GM10266 (cell line): ENCODE results near the gene ALG8.

Experiments used
- DNase-seq: peaks from one replicate; pipeline ENCODE4 v3.0.0; 2012; ENCODE audit errors: extremely low spot score
- CTCF ChIP-seq: IDR thresholded peaks from 2 replicates; pipeline ENCODE4 v1.5.1; 2012; ENCODE audit warnings: mild to moderate bottlenecking, low read depth; ENCODE audit not compliant: control insufficient read depth, insufficient read depth; ENCODE audit errors: missing control alignments

The ALG8 gene

GRCh38 chr11:78166855-78167469 is 27.5 kb upstream of the ALG8 start:
- TF ChIP-seq CTCF, result no peak
- no peak for DNase-seq

GRCh38 chr11:78164471-78164870 is 25.0 kb upstream of the ALG8 start:
- TF ChIP-seq CTCF, result no peak
- no peak for DNase-seq

GRCh38 chr11:78163828-78164227 is 24.4 kb upstream of the ALG8 start:
- DNase-seq, result no peak
- TF ChIP-seq CTCF, result no peak

- no peak for DNase-seq
- TF ChIP-seq CTCF, result no peak
Observed at GRCh38 chr11:78161962-78162371, 22.5 kb upstream of the ALG8 start.

GRCh38 chr11:78161346-78161745 is 21.9 kb upstream of the ALG8 start:
- TF ChIP-seq CTCF, result no peak
- no peak for DNase-seq

GRCh38 chr11:78160557-78160956 is 21.1 kb upstream of the ALG8 start:
- no peak for DNase-seq
- TF ChIP-seq CTCF, result no peak

- no peak for TF ChIP-seq CTCF
- no peak for DNase-seq
Observed at GRCh38 chr11:78158987-78159652, 19.7 kb upstream of the ALG8 start.
